GM18505 (cell line): ENCODE data around the gene ZNF428.

Source experiments
- ATAC-seq: cut with Tn5 transposase; IDR thresholded peaks from one replicate; pipeline ENCODE4 v1.9.1; 2021; ENCODE audit not compliant: unreplicated experiment
- POLR2A ChIP-seq: IDR thresholded peaks from 4 replicates; pipeline ENCODE4 v1.6.1; 2011; ENCODE audit warnings: borderline replicate concordance; ENCODE audit not compliant: insufficient read depth, insufficient read length; ENCODE audit errors: extremely low read depth

ZNF428 gene

DNA sequence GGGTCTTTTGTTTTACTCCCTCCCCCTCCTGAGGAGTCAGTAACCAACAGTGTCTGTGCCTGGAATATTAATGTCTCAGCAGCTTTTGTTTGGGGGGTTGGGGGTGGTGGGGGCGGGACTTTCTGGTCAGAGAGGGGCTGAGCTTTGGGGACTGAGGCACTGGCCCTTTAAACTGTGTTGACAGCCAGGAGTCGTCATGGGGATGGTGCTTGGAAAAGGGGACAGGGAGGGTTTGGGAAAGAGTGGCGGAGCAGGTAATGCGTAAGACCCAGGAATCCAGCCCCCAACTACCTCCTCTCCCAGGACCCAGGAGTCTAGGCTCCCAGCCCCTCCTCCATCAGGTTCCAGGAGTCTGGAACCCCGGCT lies 15.1 kb upstream of the ZNF428 start:
- TF ChIP-seq POLR2A, result no peak
- ATAC-seq, result no peak

DNA sequence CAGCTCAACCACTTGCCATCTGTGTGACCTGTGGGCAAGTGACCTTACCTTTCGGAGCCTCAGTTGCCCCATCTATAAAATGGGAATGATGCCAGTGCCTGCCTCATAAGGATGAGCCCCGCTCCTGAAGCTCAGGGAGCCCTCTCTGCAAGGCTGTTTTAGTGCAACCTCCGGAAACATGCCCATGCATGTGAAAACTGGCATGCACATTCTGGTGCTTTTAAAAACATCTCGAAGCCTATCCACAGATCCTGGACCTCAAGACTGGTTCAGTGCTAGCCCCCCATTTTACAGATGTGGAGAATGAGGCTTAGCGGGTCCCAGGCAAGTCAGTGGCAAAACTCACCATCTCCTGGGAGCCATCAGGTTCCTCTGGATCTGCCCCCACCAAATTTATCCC lies 14.6 kb upstream of the ZNF428 start:
- TF ChIP-seq POLR2A, result no peak
- ATAC-seq, result no peak

DNA sequence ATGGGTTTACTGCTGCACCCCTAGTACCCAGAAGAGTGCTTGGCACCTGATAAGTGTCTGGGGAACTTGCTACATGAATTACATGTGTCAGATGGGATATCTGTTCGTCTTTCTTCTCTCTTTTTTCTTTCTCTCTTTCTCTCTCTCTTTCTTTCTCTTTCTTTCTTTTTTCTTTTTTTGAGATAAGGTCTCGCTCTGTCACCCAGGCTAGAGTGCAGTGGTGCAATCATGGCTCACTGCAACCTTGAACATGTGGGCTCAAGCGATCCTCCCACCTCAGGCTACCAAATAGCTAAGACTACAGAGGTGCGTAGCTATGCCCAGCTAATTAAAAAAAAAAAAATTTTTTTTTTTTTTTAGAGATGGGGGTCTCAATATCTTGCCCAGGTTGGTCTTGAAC lies 14.1 kb upstream of the ZNF428 start:
- no peak for TF ChIP-seq POLR2A
- no peak for ATAC-seq

DNA sequence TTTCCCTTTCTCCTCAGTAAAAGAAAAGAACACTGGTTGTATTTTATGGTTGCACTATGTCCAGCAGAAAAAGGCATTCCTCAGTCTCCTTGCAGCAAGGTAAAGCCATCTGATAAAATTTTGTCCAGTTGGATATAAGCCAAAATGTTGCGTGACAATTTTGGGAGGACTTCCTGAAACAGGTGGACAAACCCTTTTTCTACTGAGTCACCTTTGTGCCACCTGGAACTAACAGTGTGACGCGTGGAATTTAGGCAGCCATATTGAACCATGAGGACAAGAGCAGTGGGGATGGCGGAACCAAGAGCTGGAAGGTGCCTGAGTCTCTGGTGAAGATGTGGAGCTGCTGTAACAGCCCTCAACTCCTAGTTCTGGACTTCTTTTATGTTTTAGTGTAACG lies 12.1 kb upstream of the ZNF428 start:
- TF ChIP-seq POLR2A, result no peak
- ATAC-seq, result no peak

DNA sequence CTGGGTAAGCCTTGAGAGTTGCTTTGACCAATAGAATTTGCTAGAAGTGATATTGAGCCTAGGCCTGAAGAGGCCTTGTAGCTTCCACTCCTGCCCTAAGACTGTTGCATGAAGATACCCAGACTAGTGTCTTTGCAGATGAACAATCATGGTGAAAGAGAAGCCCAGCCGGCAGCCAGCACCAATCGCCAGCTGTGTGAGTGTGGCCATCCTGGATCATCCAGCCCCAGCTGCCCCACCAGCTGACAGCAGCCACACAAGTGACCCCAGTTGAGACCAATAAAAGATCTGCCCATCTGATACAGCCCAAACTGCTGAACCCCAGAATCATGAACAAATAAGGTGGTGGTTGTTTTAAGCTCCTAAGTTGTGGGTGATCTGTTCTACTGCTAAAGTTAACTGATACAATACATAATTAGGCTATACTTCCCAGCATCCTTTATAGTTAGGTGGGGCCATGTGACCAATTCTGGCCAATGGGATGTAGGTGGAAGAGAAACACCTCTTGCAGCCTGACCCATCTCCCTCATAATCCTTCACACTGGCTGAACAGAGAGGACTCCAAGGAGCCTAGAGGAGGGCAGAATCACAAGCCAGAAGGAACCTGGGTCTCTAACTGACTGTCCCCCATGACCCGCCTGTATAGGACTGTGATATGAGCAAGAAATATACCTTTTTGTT lies 9.4 kb upstream of the ZNF428 start:
- TF ChIP-seq POLR2A, result no peak
- ATAC-seq, result no peak

DNA sequence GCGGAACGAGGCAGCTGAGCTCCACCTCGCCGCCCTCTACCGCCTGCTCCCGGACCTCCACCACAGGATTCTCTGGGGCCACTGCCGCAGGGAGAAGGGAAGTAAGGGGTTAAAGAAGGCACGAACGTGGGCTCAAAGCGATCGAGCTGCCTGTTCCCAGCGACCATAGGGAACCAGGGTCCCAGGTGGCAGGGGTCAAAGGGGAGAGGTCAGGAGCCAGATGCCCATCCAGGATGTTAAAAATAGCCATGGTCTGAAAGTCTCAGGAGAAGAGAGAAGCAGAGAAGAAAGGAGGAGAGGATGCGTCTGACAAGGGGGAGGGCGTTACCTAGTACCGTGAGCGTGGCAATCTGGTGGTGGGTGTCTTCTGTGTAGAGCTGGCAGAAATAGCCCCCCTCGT lies 7.4 kb upstream of the ZNF428 start:
- no peak for TF ChIP-seq POLR2A
- no peak for ATAC-seq

DNA sequence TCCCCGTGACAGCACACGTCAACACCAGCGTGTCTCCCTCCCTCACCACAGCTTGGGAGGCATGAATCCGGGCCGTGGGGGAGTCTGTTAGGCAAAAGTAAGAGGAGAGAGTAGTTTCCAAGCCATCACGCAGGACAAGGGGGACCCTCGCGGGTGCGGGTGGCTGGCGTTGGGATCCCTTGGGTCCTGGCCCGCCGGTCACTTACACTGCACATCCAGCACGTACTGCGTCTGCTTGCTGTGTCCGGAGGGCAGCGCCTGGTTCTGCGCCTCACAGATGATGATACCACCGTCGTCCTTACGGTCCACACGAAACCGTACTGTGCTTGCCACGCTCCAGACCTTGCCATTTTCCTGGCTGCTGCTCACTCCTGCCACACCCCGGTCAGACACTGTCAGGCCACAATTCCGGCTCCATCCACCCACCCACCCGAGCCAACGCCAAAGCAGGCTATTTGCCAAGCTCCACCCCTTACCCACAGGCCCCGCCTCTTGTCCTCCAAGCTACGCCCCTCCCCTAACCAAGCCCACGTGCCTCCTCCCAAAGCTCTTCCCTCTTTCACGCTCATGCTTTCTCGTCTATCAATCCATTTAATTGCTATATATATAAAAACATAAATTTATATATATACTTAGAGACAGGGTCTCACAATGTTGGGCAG lies 6.6 kb upstream of the ZNF428 start:
- TF ChIP-seq POLR2A, result no peak
- no peak for ATAC-seq

DNA sequence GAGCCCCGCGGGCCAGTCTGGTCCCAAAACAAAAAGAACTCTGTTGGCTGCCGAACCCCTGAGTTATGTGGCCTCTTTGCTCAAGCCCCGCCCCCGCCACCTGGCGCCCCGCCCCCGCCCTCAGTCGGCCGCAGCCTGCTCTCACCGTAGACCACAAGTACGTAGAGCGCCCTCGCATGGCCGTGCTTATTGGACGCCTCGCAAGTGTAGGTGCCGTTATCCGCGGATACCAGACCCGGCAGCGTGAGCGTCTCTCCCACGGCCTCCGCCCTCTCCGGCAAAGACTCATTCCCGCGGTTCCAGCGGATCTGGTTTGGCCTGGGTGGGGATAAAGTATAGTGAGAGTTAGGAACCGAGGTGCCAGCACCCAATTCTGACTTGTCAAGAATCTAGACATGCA lies 5.5 kb upstream of the ZNF428 start:
- no peak for TF ChIP-seq POLR2A
- peak; percentile 48 for ATAC-seq

DNA sequence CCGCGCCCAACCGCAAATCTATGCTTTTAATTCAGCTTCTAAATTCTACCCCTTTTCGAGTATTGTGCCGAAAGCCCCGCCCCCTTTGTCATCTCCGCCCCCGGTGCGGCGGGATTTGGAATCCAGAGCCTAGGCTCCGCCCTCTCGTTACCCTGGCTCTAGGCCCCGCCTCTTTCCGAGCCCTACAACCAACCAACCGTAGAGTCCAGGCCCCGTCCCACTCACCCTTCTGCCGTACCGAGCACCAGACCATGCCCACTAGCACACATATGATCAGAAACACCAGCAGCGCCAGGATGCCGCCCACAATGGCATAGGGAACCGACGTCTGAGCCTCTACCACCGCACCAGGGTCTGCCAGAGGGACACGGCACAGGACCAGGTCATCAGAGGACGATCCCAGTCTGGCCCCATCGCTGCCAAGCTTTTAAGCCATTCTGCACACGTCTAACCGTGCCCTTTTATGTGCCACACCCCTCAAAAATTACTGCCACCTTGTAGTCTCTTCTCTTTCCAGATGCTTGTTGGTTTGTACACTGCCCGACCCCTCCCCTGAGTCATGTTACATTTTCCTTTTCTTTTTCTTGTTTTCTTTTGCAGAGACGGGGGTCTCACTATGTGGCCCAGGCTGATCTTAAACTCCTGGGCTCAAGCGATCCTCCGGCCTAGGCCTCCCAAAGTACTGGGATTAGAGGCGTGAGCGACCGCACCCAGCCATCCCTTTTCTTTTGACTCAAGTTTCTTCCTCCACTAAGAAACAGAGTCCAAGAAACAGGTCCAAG lies 4.7 kb upstream of the ZNF428 start:
- ATAC-seq, result no peak

DNA sequence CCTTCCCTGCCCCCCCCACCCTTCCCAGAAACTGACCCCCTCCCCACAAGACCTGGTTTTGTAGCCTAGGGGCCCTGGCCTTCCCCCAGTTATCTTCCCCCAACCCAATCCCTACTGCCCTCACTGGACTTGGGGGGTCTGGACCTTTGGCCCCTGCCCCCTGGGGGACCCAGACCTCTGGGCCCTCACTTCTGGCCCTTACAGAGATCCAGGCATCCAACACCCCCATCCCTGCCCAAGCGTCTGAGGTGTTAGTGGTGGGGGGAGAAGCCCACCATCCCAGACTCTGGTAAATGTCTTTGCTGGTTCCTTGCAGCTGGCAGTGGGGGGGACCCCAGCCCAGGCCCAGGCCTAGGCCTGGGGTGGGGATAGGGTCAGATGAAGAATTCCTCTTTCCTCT lies 3.5 kb upstream of the ZNF428 start:
- no peak for ATAC-seq
- no peak for TF ChIP-seq POLR2A

More for the DNA sequence above, 4.7 kb upstream of the ZNF428 start:
- TF ChIP-seq POLR2A, result no peak

DNA sequence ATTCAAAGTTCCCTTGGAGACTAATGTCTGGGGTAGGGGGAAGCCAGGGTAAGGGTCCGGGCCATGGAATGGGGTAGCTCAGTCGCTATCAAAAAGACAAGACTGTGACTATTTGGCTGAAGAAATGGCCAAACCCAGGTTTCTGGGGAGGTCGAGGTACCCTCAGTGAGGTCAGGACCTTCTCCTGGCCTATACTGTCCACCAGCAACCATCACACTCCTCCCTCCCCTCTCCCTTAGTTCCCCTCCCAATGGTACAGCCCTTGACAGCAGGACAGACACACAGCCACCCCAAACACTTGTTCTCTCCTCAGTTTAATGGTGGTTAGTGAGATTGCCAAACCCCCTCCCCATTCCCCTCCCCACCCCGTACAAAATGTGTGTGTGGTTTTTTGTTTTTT lies 2.6 kb upstream of the ZNF428 start:
- TF ChIP-seq POLR2A, result no peak
- no peak for ATAC-seq

DNA sequence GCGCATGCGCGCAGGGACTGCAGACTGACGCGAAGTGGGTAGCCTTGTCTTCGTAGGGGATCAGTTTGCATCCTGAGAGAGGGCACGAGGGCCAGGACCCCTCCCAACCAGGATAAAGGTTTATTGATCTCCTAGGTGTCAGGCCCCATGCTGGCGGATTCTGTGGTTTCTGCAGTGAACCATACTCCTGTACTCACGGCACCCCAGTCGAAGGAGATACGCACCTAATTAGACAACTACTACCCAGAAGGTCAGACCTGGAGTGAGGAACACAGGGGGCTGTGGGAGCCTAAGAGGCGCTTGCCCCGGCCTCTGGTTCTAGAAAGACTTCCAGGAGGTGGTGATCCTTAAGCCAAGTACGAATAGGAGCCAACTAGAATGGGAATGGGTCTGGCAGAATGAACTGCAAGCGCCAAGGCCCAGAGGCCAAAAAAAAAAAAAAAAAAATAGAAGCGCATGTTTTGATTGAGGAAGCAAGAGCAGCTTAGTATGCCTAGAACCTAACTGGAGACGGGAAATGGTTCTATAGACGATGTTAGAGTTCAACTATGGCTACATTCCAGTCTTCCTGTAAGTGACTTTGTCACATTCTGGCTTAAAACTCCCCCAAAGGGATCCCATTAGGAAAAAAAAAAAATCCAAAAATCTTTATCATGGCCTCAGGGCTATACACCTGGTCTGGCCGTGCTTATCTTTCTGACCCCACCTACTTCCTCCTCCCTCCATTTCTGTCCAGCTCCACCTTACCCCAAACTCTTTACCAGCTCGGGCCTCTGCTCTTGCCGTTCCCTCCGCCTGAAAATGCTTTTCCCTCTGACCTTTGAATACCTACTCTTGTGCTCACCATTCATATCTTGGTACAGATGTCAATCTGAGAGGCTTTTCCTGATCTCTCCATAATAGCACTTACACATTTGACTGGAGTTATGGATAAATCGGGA lies 902 bp upstream of the ZNF428 start:
- TF ChIP-seq POLR2A, result no peak
- ATAC-seq, result no peak

DNA sequence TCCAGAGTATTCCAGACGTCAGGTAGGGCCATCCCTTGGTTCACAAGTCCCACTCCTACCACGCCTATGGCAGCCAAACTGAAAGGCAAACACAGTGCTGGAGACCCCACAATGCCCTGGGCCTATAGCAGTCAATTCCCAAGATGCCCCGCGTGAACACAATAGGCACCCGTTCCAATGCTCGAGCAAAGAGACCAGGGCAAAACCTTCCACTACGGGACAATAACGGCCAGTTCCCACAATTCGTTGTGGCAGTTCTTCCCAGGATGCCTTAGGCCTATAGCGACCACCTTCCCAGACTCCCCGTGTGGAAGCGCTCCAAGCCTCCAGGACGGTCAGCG lies 538 bp downstream of the ZNF428 start:
- peak; percentile 20 for ATAC-seq
- no peak for TF ChIP-seq POLR2A
